GF-D8 (cell line): ENCODE results near the gene NCAPH2.
"Not testable (repeated sequence)": the region's sequence is repeated elsewhere in the genome, so short reads cannot be mapped to it uniquely, and the experiment has no call there.

Experiments used
- DNase-seq: peaks from one replicate; lab custom pipeline; 2025; lab: John Stamatoyannopoulos, UW

NCAPH2 gene

GRCh38 chr22:50519151-50519550, 11.1 kb downstream of the NCAPH2 start:
- DNase-seq = no peak

- not testable (repeated sequence) for DNase-seq
Measured at GRCh38 chr22:50520184-50520583, 12.2 kb downstream of the NCAPH2 start.

- no peak for DNase-seq
Measured at GRCh38 chr22:50520826-50521453, 12.9 kb downstream of the NCAPH2 start.

GRCh38 chr22:50521710-50522109, 13.7 kb downstream of the NCAPH2 start:
- DNase-seq = no peak

- no peak for DNase-seq
Measured at GRCh38 chr22:50522208-50522805, 14.3 kb downstream of the NCAPH2 start.

- no peak for DNase-seq
Measured at GRCh38 chr22:50522806-50523438, 14.9 kb downstream of the NCAPH2 start.

GRCh38 chr22:50523458-50523805, 15.4 kb downstream of the NCAPH2 start:
- DNase-seq = no peak

GRCh38 chr22:50523806-50524675, 16.0 kb downstream of the NCAPH2 start:
- DNase-seq = no peak

- DNase-seq = no peak
Measured at GRCh38 chr22:50524676-50525103, 16.7 kb downstream of the NCAPH2 start.

- peak; percentile 87 for DNase-seq
Measured at GRCh38 chr22:50525104-50525857, 17.3 kb downstream of the NCAPH2 start, which contains the start of gene SCO2. Gene SCO2 (minus strand): TSS chr22:50525598. CDS start chr22:50524411, 1,187 bp downstream.

- no peak for DNase-seq
Measured at GRCh38 chr22:50525858-50526107, 17.8 kb downstream of the NCAPH2 start.

GRCh38 chr22:50526108-50526833, 18.2 kb downstream of the NCAPH2 start:
- DNase-seq = peak; percentile 55

- DNase-seq = peak; percentile 33
Measured at GRCh38 chr22:50526834-50527801, 19.1 kb downstream of the NCAPH2 start.

- no peak for DNase-seq
Measured at GRCh38 chr22:50527921-50528681, 20.1 kb downstream of the NCAPH2 start.

- no peak for DNase-seq
Measured at GRCh38 chr22:50528682-50529415, 20.8 kb downstream of the NCAPH2 start.

- no peak for DNase-seq
Measured at GRCh38 chr22:50529416-50529896, 21.4 kb downstream of the NCAPH2 start.

GRCh38 chr22:50529897-50530579, 22.0 kb downstream of the NCAPH2 start, which contains the start of gene TYMP:
Gene TYMP (minus strand): TSS chr22:50530012. CDS start chr22:50529709, 303 bp downstream.
- no peak for DNase-seq

- no peak for DNase-seq
Measured at GRCh38 chr22:50530580-50530876, 22.5 kb downstream of the NCAPH2 start.
